ENCODE data around the gene CUL2. TPM values are rescaled to one million over a fixed set of nuclear protein-coding genes. Genes with fewer than 3 reads are reported as not detected.

CUL2 gene
- total RNA-seq, 4 donors from 2014 or later: 6.4 to 43.3 (median 25.3) TPM

- no peaks in the 10 kb centered on the region for H3K27me3 ChIP-seq
- no peaks in the 10 kb centered on the region for H3K4me1 ChIP-seq
- H3K9me3 ChIP-seq: no peaks in the 10 kb centered on the region
- no peak for DNase-seq
- TF ChIP-seq CTCF (IDR thresholded peaks at IDR 0.05) (no peak), POLR2A (IDR thresholded peaks at IDR 0.05) (no peak)
- H3K27ac ChIP-seq: no peak overlapping the region
- no peaks in the 10 kb centered on the region for H3K36me3 ChIP-seq
- intact Hi-C loops (cut with DNase I; ENCODE audit: low total_unique reads): no loop called here
- H3K4me3 ChIP-seq: no peak overlapping the region
Observed at GRCh38 chr10:35004651-35005050, 85.5 kb downstream of the CUL2 start.

GRCh38 chr10:35003906-35004305 lies 86.2 kb downstream of the CUL2 start:
- Histone ChIP-seq H3K36me3 (no peaks in the 10 kb centered on the region), H3K9me3 (no peaks in the 10 kb centered on the region), H3K4me1 (no peaks in the 10 kb centered on the region), H3K27ac (no peak overlapping the region), H3K4me3 (no peak overlapping the region), H3K27me3 (no peaks in the 10 kb centered on the region)
- DNase-seq: no peak
- intact Hi-C loops (cut with DNase I; ENCODE audit: low total_unique reads): no loop called here
- TF ChIP-seq POLR2A (IDR thresholded peaks at IDR 0.05): no peak
- TF ChIP-seq CTCF (IDR thresholded peaks at IDR 0.05): no peak

- Histone ChIP-seq H3K27me3 (no peaks in the 10 kb centered on the region), H3K4me1 (no peaks in the 10 kb centered on the region), H3K27ac (no peak overlapping the region), H3K36me3 (no peaks in the 10 kb centered on the region), H3K9me3 (no peaks in the 10 kb centered on the region), H3K4me3 (no peak overlapping the region)
- intact Hi-C loops (cut with DNase I; ENCODE audit: low total_unique reads): no loop called here
- no peak for TF ChIP-seq CTCF (IDR thresholded peaks at IDR 0.05)
- TF ChIP-seq POLR2A (IDR thresholded peaks at IDR 0.05): no peak
- no peak for DNase-seq
Observed at GRCh38 chr10:35000936-35001335, 89.2 kb downstream of the CUL2 start.

GRCh38 chr10:34999532-34999931 lies 90.6 kb downstream of the CUL2 start:
- H3K36me3 ChIP-seq: no peaks in the 10 kb centered on the region
- no peaks in the 10 kb centered on the region for H3K27me3 ChIP-seq
- H3K9me3 ChIP-seq: no peaks in the 10 kb centered on the region
- no peak for TF ChIP-seq CTCF (IDR thresholded peaks at IDR 0.05)
- no peak for TF ChIP-seq POLR2A (IDR thresholded peaks at IDR 0.05)
- intact Hi-C loops (cut with DNase I; ENCODE audit: low total_unique reads): no loop called here
- no peaks in the 10 kb centered on the region for H3K4me1 ChIP-seq
- no peak for DNase-seq
- H3K4me3 ChIP-seq: no peak overlapping the region
- no peak overlapping the region for H3K27ac ChIP-seq

- Histone ChIP-seq H3K4me1 (no peaks in the 10 kb centered on the region), H3K27ac (no peak overlapping the region), H3K9me3 (no peaks in the 10 kb centered on the region), H3K4me3 (no peak overlapping the region), H3K27me3 (no peaks in the 10 kb centered on the region), H3K36me3 (no peaks in the 10 kb centered on the region)
- intact Hi-C loops (cut with DNase I; ENCODE audit: low total_unique reads): no loop called here
- no peak for DNase-seq
- no peak for TF ChIP-seq CTCF (IDR thresholded peaks at IDR 0.05)
- no peak for TF ChIP-seq POLR2A (IDR thresholded peaks at IDR 0.05)
Observed at GRCh38 chr10:34998940-34999339, 91.2 kb downstream of the CUL2 start.
